ENCODE results near the gene PGP.
"Not testable (repeated sequence)": the region's sequence is repeated elsewhere in the genome, so short reads cannot be mapped to it uniquely, and the experiment has no call there.

Gene PGP

DNA sequence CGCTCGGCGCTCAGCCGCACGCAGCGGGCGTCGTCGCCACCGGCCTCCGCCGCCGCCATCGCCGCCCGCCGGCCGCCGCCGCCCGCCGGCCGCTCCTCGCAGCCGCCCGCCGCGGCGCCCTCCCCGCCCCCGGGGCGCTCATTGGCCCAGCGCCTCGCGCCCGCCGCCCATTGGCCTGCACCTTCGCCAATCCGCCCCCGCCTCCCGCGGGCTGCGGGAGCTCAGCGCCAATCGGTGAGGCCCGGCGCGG is at the start of gene PGP:
PGP (minus strand) TSS at position 122 of the 250 bp plus-strand sequence; CDS start at position 59, 63 bp downstream.
- in situ Hi-C loops (cut with HindIII; ENCODE audit: low sequenced_read_pairs): no loop called here

DNA sequence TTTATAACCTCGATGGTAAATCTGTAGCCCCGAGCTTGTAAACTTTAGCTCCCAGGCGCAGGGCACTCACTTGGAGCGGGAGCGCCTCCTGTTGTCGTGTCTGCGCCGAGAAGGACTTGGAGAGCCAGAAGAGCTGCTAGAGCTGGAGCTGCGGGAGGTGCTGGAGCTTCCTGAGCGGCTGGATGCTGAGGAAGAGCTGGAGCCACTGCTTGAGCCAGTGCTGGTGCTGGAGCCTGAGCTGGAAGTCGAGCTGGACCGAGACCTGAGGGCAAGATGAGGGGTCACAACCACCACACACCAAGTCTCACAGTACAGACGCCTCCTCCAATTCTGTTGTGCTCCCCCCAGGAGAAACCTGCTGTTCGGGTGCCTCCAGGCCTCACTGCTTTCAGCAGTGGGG is 48.4 kb upstream of the PGP start:
- in situ Hi-C loops (cut with HindIII; ENCODE audit: low sequenced_read_pairs): not testable (repeated sequence)

DNA sequence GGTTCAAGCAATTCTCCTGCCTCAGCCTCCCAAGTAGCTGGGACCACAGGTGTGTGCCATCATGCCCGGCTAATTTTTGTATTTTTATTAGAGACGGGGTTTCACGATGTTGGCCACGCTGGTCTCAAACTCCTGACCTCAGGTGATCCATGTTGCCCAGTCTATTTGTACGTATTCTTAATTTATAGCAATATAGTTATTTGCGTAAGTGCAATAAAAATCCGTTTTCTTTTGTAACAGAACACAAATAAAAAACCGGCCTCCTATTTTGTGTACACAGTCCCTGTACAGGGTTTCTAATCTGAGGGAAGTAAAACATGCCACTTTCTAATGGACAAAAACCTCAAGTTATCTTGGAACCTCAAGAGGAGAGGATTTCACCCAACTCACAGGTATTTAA is 45.6 kb upstream of the PGP start:
- in situ Hi-C loops (cut with HindIII; ENCODE audit: low sequenced_read_pairs): no loop called here

GRCh38 chr16:2258530-2258929 is 43.9 kb upstream of the PGP start:
- in situ Hi-C loops (cut with HindIII; ENCODE audit: low sequenced_read_pairs): not testable (repeated sequence)

DNA sequence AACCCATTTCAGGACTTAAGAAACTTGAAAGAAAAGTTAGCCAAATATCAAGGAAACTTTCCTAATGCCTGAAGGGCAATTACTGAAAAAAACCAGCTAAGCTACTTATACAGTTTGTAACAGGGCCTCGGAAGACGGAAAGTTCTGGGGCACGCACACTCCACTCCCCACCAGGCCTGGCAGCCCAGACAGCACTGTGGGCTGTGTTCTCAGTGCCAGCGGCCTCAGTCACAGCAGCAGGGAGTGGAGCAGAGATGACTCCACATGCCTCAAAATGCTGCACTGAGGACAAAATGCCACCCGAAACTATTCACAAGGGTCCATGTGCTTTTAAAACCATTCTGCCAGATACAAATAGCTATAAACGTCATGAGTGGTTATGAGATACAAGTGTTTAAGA is 43.1 kb upstream of the PGP start:
- in situ Hi-C loops (cut with HindIII; ENCODE audit: low sequenced_read_pairs): no loop called here

- in situ Hi-C loops (cut with HindIII; ENCODE audit: low sequenced_read_pairs): no loop called here
Measured at GRCh38 chr16:2256531-2257140, 42.0 kb upstream of the PGP start.

GRCh38 chr16:2253293-2253692 is 38.7 kb upstream of the PGP start:
- in situ Hi-C loops (cut with HindIII; ENCODE audit: low sequenced_read_pairs): no loop called here

- in situ Hi-C loops (cut with HindIII; ENCODE audit: low sequenced_read_pairs): no loop called here
Measured at GRCh38 chr16:2252806-2253148, 38.1 kb upstream of the PGP start.

DNA sequence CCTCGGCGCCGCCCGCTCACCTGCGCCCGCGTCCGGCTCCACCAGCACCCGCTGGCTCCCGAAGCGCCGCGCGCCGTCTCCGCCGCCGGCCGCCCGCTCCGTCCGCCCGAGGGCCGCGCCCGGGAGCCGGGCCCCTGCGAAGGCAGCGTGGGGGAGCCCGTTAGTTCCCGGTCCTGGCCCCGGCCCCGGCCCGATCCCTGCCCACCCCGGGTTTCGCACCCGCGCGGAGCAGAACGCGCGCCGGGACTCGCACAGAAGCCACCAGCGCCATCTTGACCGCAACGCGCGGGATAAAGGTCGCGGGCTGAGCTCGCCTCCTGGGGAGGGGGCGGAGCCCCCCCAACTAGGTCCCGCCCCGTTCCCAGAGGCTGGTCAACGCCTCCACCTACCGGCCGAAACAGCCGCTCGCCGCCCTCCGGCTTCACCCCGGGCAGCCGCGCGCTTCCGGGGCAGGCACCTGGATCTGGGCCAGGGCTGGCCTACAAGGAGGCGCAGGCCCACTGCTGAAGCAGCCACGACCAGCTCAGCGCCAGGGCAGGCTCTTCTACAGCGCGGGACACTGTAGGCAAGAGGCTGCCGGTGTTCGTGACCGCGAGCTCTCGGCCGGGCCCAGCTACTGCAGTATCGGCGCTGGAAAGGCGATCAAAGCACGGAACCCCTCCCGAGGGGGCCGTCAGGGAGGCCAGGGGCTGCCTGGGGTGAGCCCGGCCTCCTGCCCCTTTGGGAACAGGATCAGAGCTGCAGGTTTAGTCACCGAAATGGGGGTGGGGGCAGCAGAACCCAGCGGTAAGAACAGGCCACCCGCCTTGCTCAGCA is 36.9 kb upstream of the PGP start, which contains the start of gene ECI1:
ECI1 (minus strand) TSS at position 292 of the 816 bp plus-strand sequence; CDS start at position 271, 21 bp downstream.
- in situ Hi-C loops (cut with HindIII; ENCODE audit: low sequenced_read_pairs): no loop called here

GRCh38 chr16:2250652-2251295 is 36.1 kb upstream of the PGP start:
- in situ Hi-C loops (cut with HindIII; ENCODE audit: low sequenced_read_pairs): no loop called here

DNA sequence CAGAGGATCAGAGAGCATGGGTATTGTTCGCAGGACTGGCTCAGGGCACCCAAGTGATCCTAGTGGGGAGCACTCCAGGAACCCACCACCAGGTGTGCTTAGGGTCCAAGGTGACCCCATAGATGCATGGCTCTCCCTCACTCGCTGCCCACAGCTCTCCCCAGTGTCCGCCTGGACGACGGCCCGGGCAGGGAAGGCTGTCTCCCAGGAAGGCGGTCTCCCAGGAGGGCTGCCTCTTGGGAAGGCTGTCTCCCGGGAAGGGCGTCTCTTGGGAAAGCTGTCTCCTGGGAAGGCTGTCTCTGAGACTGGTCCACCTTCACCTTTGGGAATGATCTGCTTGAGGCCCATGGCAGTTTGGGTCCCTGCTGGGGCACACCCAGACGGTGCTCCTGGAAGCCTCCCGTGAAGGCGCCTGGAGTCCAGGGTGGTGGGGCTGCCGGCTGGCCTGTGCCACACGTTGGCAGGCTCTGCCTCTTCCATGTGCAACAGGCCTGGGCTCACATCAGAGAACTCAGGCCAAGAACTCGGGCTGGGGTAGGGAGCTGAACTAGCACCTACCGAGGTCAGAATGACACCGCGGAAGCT is 31.8 kb upstream of the PGP start:
- in situ Hi-C loops (cut with HindIII; ENCODE audit: low sequenced_read_pairs): no loop called here

DNA sequence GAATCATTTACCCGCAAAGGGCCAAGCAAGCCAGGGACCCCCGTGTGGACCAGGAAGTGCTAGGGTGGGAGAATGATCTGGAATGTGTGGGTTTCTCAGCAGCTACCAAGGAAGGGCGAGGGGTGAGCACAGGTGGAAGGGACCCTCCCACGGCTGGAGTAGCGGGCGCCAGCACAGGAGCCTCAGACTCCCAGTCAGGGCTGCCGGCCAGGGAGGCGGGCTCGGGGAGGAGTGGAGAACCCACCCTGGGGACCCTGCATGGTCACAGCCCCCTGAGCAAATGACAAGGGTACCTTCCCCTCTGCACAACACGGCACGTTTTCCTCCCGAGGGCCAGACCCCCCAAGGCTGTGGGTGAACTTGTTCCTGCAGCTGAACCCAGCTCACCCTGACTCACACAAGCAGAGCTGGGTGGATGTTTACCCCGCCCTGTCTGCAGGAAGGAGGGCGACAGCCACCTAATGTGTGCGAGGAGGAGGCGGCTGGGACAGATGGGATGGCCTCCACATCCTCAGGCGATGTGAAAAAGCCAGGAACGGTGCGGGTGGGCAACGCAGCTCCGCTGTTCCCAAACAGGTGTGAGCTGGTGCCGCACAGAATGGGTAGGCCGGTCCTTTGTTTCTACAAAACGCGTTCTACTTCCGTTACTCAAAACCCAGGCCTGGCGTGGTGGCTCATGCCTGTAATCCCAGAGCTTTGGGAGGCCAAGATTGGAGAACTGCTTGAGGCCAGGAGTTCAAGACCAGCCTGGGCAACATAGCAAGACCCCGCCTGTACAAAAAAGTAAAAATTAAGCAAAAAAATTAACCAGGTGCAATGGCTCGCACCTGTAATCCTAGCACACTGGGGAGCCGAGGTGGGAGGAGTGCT is 30.5 kb upstream of the PGP start:
- in situ Hi-C loops (cut with HindIII; ENCODE audit: low sequenced_read_pairs): no loop called here

DNA sequence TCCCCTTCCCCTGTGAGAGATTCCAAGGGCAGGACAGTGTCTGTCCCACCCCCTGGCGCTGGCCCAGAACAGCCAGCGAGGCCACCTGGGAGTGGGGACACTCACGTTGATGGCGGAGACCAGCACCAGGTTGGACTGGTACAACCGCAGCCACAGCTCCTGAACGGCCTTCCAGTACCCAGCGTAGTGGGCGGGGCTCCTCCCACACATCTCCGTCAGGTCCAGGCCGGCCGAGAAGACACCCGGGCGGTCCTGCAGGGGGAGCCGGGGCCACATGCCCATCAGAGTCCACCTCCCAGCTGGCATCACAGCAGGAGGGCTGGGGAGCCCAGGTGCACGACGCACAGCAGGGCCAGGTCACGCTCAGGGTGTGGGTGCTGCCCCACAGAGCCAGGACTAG is 29.7 kb upstream of the PGP start:
- in situ Hi-C loops (cut with HindIII; ENCODE audit: low sequenced_read_pairs): no loop called here

DNA sequence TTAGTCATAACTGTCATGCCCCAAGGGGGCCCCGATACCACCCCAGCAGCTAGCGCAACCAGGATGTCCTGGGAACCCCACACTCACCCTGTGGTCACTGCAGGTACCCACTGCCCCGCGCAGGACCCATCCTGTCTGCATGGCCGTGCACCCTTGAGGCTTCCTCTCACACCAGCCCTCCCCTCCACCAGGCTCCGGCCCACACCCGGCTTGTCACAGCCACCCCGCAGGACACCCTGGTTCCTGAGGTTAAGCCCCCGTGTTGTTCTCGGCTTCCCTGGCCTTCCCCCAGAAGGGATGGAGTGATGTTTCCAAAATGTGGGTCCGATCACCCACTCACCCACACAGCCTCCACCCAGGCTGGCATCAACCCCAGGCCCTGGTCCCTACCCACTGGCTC is 29.1 kb upstream of the PGP start:
- in situ Hi-C loops (cut with HindIII; ENCODE audit: low sequenced_read_pairs): no loop called here

DNA sequence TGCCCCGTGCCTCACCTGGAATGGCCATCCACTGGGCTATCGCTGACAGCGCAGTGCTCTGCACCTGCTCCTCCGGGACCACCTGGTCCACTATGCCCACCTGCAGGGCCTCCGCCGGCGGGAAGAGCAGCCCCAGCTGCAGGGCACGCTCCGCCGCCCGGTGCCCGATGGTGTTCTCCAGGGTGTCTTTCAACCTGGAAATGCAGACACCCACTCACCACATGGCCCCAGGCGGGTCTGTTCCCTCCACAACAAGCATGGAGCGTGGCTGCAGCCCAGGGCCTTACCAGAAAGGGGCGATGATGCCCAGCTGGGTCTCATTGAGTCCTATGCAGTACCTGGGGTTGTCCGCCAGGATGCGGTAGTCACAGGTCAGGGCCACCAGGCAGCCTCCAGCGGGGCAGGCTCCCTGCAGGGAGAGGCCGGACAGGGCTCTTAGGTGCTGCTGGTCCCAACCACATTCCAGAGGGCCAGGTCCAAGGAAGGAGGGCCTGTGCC is 28.4 kb upstream of the PGP start:
- in situ Hi-C loops (cut with HindIII; ENCODE audit: low sequenced_read_pairs): no loop called here

DNA sequence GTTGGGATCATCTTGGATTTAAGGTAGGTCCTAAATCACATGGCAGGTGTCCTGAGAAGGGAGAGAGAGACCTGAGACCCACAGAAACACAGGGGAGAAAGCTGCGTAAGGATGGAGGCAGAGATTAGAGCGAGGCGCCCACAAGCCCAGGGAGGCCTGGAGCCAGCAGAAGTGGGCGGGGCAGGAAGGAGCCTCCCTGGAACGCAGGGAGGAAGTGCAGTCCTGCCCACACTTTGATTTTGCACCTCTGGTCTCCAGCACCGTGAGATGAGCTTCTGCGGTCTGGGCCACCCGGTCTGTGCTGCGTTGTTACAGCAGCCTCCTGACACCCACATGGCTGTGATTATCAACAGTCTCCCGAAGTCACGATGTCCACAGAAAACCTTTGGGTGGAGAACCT is 28.0 kb upstream of the PGP start:
- in situ Hi-C loops (cut with HindIII; ENCODE audit: low sequenced_read_pairs): no loop called here

DNA sequence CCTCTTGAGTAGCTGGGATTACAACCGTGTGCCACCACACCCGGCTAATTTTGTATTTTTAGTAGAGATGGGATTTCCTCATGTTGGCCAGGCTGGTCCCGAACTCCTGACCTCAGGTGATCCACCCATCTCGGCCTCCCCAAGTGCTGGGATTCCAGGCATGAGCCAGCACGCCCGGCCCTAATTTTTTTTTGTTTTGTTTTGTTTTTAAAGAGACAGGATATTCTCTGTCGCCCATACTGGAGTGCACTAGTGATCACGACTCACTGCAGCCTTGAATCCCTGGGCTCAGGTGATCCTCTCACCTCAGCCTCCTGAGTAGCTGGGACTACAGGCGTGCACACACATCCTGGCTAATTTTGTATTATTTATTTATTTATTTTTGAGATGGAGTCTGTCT is 25.7 kb upstream of the PGP start:
- in situ Hi-C loops (cut with HindIII; ENCODE audit: low sequenced_read_pairs): not testable (repeated sequence)

GRCh38 chr16:2238838-2239675 is 24.4 kb upstream of the PGP start:
- in situ Hi-C loops (cut with HindIII; ENCODE audit: low sequenced_read_pairs): no loop called here

- in situ Hi-C loops (cut with HindIII; ENCODE audit: low sequenced_read_pairs): no loop called here
Measured at GRCh38 chr16:2238150-2238837, 23.7 kb upstream of the PGP start.
